ENCODE data around the gene FAM118A.
"Not testable (repeated sequence)": the region's sequence is repeated elsewhere in the genome, so short reads cannot be mapped to it uniquely, and the experiment has no call there.

The FAM118A gene

GRCh38 chr22:45330548-45330947 lies 20.8 kb downstream of the FAM118A start:
- no peak for DNase-seq (ENCODE audit: low read depth)

GRCh38 chr22:45331486-45331885 lies 21.8 kb downstream of the FAM118A start:
- no peak for DNase-seq (ENCODE audit: low read depth)

GRCh38 chr22:45332001-45332400 lies 22.3 kb downstream of the FAM118A start:
- DNase-seq (ENCODE audit: low read depth) = no peak

- DNase-seq (ENCODE audit: low read depth) = no peak
Measured at GRCh38 chr22:45334068-45334467, 24.3 kb downstream of the FAM118A start.

GRCh38 chr22:45334528-45334927 lies 24.8 kb downstream of the FAM118A start:
- DNase-seq (ENCODE audit: low read depth) = no peak

GRCh38 chr22:45335021-45335818 lies 25.5 kb downstream of the FAM118A start:
- DNase-seq (ENCODE audit: low read depth) = no peak

- DNase-seq (ENCODE audit: low read depth) = no peak
Measured at GRCh38 chr22:45335854-45336522, 26.3 kb downstream of the FAM118A start.

GRCh38 chr22:45336971-45337431 lies 27.3 kb downstream of the FAM118A start:
- no peak for DNase-seq (ENCODE audit: low read depth)

- DNase-seq (ENCODE audit: low read depth) = no peak
Measured at GRCh38 chr22:45337536-45337935, 27.8 kb downstream of the FAM118A start.

GRCh38 chr22:45338795-45339194 lies 29.1 kb downstream of the FAM118A start:
- DNase-seq (ENCODE audit: low read depth) = no peak

- no peak for DNase-seq (ENCODE audit: low read depth)
Measured at GRCh38 chr22:45340323-45340722, 30.6 kb downstream of the FAM118A start.

- no peak for DNase-seq (ENCODE audit: low read depth)
Measured at GRCh38 chr22:45341498-45341897, 31.8 kb downstream of the FAM118A start.

GRCh38 chr22:45343143-45343542 lies 33.4 kb downstream of the FAM118A start:
- no peak for DNase-seq (ENCODE audit: low read depth)

GRCh38 chr22:45344334-45344733 lies 34.6 kb downstream of the FAM118A start:
- DNase-seq (ENCODE audit: low read depth) = no peak

GRCh38 chr22:45349916-45350315 lies 40.2 kb downstream of the FAM118A start:
- no peak for DNase-seq (ENCODE audit: low read depth)

- DNase-seq (ENCODE audit: low read depth) = no peak
Measured at GRCh38 chr22:45351956-45352355, 42.2 kb downstream of the FAM118A start.

- not testable (repeated sequence) for DNase-seq (ENCODE audit: low read depth)
Measured at GRCh38 chr22:45352757-45353156, 43.0 kb downstream of the FAM118A start.

GRCh38 chr22:45353786-45354185 lies 44.1 kb downstream of the FAM118A start:
- no peak for DNase-seq (ENCODE audit: low read depth)

GRCh38 chr22:45357490-45357889 lies 47.8 kb downstream of the FAM118A start:
- DNase-seq (ENCODE audit: low read depth) = no peak

GRCh38 chr22:45358127-45358526 lies 48.4 kb downstream of the FAM118A start:
- DNase-seq (ENCODE audit: low read depth) = no peak

- no peak for DNase-seq (ENCODE audit: low read depth)
Measured at GRCh38 chr22:45359627-45360026, 49.9 kb downstream of the FAM118A start.

GRCh38 chr22:45366713-45367112 lies 57.0 kb downstream of the FAM118A start:
- no peak for DNase-seq (ENCODE audit: low read depth)

- DNase-seq (ENCODE audit: low read depth) = not testable (repeated sequence)
Measured at GRCh38 chr22:45373592-45373991, 63.9 kb downstream of the FAM118A start.

All from activated gamma-delta T cell treated with anti-CD3 and anti-CD28 coated beads, Interleukin-2, amount 50 U/mL, for 16 hours (primary cell).